GM08714 (cell line): ENCODE data around the gene PRPF40A.
"Not testable (repeated sequence)": the region's sequence is repeated elsewhere in the genome, so short reads cannot be mapped to it uniquely, and the experiment has no call there.

Experiments used
- H3K4me3 ChIP-seq: fragments of 200-500 bp; sonication (Bioruptor generic); 2 replicates; pipeline ENCODE4 v1.5.1; 2014; ENCODE audit warnings: mild to moderate bottlenecking, low read length, inconsistent platforms
- ZNF274 ChIP-seq: IDR thresholded peaks from 2 replicates; pipeline ENCODE4 v1.6.1; 2012; ENCODE audit warnings: mild to moderate bottlenecking, low read depth, low read length

The PRPF40A gene

GRCh38 chr2:152717228-152718075 lies at the start of gene PRPF40A:
Gene PRPF40A, minus strand, starts transcription at chr2:152717461. Its CDS starts 22 bp downstream, at chr2:152717439.
- peak within 1 kb of the TSS; percentile 71 for H3K4me3 ChIP-seq
- TF ChIP-seq ZNF274 = no peak

DNA sequence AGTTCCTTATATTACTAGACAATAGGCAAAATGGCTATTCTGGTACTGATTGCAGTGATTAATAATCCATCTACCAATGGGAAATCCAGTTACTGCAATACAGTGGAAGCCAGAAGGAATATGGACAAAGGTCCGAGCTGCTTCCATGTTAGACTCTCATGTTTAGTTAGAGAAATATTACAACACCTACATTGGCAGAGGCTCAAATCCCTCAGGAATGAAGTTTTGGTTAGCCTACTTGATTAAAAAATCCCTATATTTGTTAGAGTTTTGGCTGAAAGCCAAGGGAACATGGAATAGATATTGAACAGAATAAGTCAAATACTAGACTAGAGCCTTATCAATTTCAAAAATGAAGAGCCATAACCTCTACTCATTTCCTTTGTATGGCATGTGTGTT lies 49.7 kb upstream of the PRPF40A start:
- no peak overlapping the region for H3K4me3 ChIP-seq
- no peak for TF ChIP-seq ZNF274

- no peak overlapping the region for H3K4me3 ChIP-seq
- TF ChIP-seq ZNF274 = no peak
Observed at GRCh38 chr2:152763651-152764050, 46.4 kb upstream of the PRPF40A start.

GRCh38 chr2:152763208-152763607 lies 45.9 kb upstream of the PRPF40A start:
- not testable (repeated sequence) for H3K4me3 ChIP-seq

DNA sequence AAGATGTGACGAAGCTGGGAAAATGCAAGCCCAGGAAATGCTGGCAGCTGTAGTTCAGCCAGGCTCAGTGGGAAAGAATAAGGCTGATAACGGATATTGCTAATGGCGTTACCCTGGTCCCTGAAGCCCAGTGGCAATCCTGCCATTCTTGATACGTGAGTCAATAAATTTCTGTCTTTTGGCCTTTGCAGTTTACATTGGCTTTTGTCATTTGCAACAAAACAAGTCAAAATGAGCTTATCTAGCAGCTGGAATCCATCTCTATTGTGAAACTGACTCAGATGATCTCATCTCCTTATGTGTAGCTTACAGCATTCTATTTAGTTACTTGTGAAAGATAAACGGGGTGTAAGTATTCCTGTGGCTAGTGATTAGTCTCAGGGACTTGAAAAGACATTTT lies 44.9 kb upstream of the PRPF40A start:
- TF ChIP-seq ZNF274 = no peak

GRCh38 chr2:152761214-152761613 lies 44.0 kb upstream of the PRPF40A start:
- no peak overlapping the region for H3K4me3 ChIP-seq
- TF ChIP-seq ZNF274 = no peak

More for the DNA sequence above, 44.9 kb upstream of the PRPF40A start:
- no peak overlapping the region for H3K4me3 ChIP-seq

- TF ChIP-seq ZNF274 = no peak
- H3K4me3 ChIP-seq = no peak overlapping the region
Observed at GRCh38 chr2:152759290-152760072, 42.2 kb upstream of the PRPF40A start.

- no peak overlapping the region for H3K4me3 ChIP-seq
- TF ChIP-seq ZNF274 = no peak
Observed at GRCh38 chr2:152755029-152755428, 37.8 kb upstream of the PRPF40A start.

DNA sequence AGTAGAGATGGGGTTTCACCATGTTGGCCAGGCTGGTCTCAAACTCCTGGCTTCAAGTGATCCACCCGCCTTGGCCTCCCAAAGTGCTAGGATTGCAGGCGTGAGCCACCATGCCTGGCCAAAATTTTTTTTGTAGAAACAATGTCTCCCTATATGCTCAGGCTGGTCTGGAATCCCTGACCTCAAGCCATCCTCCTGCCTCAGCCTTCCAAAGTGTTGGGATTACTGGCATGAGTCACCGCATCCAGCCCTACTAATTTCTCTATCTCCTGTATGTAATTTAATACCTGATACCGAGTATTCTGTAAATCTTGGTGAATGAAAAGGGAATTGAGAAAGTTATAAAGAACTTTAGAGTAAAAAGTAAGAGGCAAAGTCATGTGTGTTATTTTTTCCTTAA lies 30.5 kb upstream of the PRPF40A start:
- not testable (repeated sequence) for H3K4me3 ChIP-seq

DNA sequence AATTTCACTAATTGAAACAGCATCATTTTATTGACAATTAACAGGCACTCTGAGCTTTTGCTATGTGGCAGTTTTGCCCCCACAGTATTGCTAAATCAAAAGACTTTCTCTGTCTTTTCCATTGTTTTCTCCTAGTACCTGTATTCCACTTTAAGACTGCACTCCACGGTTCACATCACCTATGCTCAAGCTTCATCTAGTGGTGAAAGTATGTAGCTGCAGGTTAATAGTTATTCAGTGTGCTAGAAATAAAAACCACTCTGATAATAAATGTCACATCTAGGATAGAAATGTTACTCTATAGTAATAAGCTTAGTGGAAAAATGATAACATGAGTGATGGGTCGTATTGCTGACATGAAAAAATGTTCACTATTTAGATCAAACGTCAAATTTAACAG lies 25.7 kb upstream of the PRPF40A start:
- no peak for TF ChIP-seq ZNF274

GRCh38 chr2:152740743-152741328 lies 23.6 kb upstream of the PRPF40A start:
- no peak for TF ChIP-seq ZNF274
- no peak overlapping the region for H3K4me3 ChIP-seq

More for the DNA sequence above, 25.7 kb upstream of the PRPF40A start:
- no peak overlapping the region for H3K4me3 ChIP-seq

DNA sequence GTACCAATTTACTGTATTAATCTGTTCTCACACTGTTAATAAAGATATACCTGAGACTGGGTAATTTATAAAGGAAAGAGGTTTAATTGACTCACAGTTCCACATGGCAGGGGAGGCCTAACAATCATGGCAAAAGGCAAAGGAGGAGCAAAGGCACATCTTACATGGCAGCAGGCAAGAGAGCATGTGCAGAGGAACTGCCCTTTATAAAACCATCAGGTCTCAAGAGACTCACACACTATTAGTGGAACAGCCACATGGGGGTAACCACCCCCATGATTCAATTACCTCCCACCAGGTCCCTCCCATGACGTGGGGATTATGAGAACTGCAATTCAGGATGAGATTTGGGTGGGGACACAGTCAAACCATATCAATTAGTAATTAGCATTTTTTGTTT lies 22.4 kb upstream of the PRPF40A start:
- not testable (repeated sequence) for H3K4me3 ChIP-seq

DNA sequence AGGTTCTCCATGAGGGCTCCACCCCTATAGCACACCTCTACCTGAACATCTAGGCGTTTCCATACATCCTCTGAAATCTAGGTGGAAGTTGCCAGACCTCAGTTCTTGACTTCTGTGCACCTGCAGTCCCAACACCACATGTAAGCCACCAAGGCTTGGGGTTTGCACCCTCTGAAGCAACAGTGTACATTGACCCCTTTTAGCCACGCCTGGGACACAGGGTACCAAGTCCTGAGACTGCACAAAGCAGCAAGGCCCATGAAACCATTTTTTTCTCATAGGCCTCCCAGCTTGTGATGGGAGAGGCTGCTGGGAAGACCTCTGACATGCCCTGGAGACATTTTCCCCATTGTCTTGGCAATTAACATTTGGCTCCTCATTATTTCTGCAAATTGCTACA lies 21.2 kb upstream of the PRPF40A start:
- H3K4me3 ChIP-seq = no peak overlapping the region
- TF ChIP-seq ZNF274 = no peak

GRCh38 chr2:152737509-152737908 lies 20.2 kb upstream of the PRPF40A start:
- not testable (repeated sequence) for H3K4me3 ChIP-seq
